Body of pancreas (tissue), 4 donors: Measurements from ENCODE around the gene GRHL3. TPM values are rescaled to one million over a fixed set of nuclear protein-coding genes. Genes with fewer than 3 reads are reported as not detected.

Source experiments
- ATAC-seq: fragments of 150-250 bp; one replicate; pipeline ENCODE4 v1.9.1; 2016
- DNase-seq, 4 donors: peaks; one replicate each; pipeline ENCODE4 v3.0.0-alpha.2; 2019
- H3K27ac ChIP-seq, 4 donors: fragments of 200-600 bp; sonication (generic); 1 replicate in 3 of 4; 2 replicates in 1 of 4; pipeline versions ENCODE4 v1.5.1 to v1.6.1; 2016 to 2019; ENCODE audit warnings: mild to moderate bottlenecking in 1 of 4, mixed read lengths in 1 of 4, moderate library complexity in 1 of 4
- H3K27me3 ChIP-seq, 2 donors: fragments of 200-600 bp; sonication (generic); one replicate each; pipeline ENCODE4 v1.6.0; 2016; ENCODE audit warnings: mild to moderate bottlenecking in 1 of 2
- H3K36me3 ChIP-seq, 2 donors: fragments of 200-600 bp; sonication (generic); replicated peaks in 1 of 2; 2 replicates each; pipeline ENCODE4 v1.5.1; 2016; ENCODE audit warnings: low read depth in 2 of 2; ENCODE audit not compliant: insufficient read depth in 1 of 2
- H3K4me1 ChIP-seq: fragments of 200-600 bp; sonication (generic); one replicate; pipeline ENCODE4 v1.6.0; 2016
- H3K4me3 ChIP-seq, 2 donors: fragments of 200-600 bp; sonication (generic); 1 replicate in 1 of 2; 2 replicates in 1 of 2; pipeline ENCODE4 v1.5.1; 2016 to 2019
- H3K9me3 ChIP-seq, 3 donors: fragments of 200-600 bp; sonication (generic); 1 replicate in 2 of 3; 2 replicates in 1 of 3; pipeline ENCODE4 v1.5.1; 2016
- CTCF ChIP-seq, 7 experiments: fragments of 450-650 bp in 4 of 7; fragments of 200-600 bp in 3 of 7; sonication (generic) in 3 of 7; IDR thresholded peaks; one replicate each; pipeline ENCODE4 v1.5.1; 2016 to 2019; ENCODE audit warnings: antibody characterized with exemption in 7 of 7
- POLR2A ChIP-seq, 3 donors: fragments of 450-650 bp; IDR thresholded peaks; one replicate each; pipeline ENCODE4 v1.6.1; 2016; ENCODE audit warnings: antibody characterized with exemption in 3 of 3, mild to moderate bottlenecking in 2 of 3
- WGBS, 2 donors: methylation state at CpG; one replicate each; pipeline ENCODE4 v1.1.5; 2017; 5-methylcytosine and 5-hydroxymethylcytosine counted together
- intact Hi-C: fragments of 100-400 bp; cut with DNase I; formaldehyde crosslinking; loops from one replicate; pipeline ENCODE4 v1.15.1; 2023
- total RNA-seq, 2 donors: library from RNA; depleted of rRNA; stranded (reverse); fragments of >200 nt; gene quantifications; one replicate each; pipeline ENCODE4 v1.1.0, GENCODE V29; 2016

The GRHL3 gene
- total RNA-seq, 2 donors from 2014 or later, result not detected

GRCh38 chr1:24349891-24350290 is 30.7 kb downstream of the GRHL3 start:
- H3K27ac ChIP-seq, result no peak overlapping the region
- intact Hi-C loops, result no loop called here
- ATAC-seq (no peak), DNase-seq (no peak)
- H3K4me3 ChIP-seq, result no peak overlapping the region
- 85 to 86% methylated on average over 2 of the region's 2 CpGs for WGBS, 2 donors
- no peaks in the 10 kb centered on the region for H3K4me1 ChIP-seq
- no peaks in the 10 kb centered on the region for H3K27me3 ChIP-seq
- no peaks in the 10 kb centered on the region for H3K36me3 ChIP-seq
- TF ChIP-seq POLR2A (IDR thresholded peaks at IDR 0.05), result no peak
- no peak for TF ChIP-seq CTCF (IDR thresholded peaks at IDR 0.05)
- no peaks in the 10 kb centered on the region for H3K9me3 ChIP-seq

- intact Hi-C loops, result no loop called here
- no peaks in the 10 kb centered on the region for H3K4me1 ChIP-seq
- H3K27ac ChIP-seq, result no peak overlapping the region
- TF ChIP-seq CTCF (IDR thresholded peaks at IDR 0.05) (no peak), POLR2A (IDR thresholded peaks at IDR 0.05) (no peak)
- ATAC-seq (no peak), DNase-seq (no peak)
- WGBS, 2 donors, result 75 to 90% methylated on average over 4 of the region's 4 CpGs
- H3K27me3 ChIP-seq, result no peaks in the 10 kb centered on the region
- H3K4me3 ChIP-seq, result no peak overlapping the region
- H3K9me3 ChIP-seq, result no peaks in the 10 kb centered on the region
- H3K36me3 ChIP-seq, result no peaks in the 10 kb centered on the region
Observed at GRCh38 chr1:24351247-24351646, 32.1 kb downstream of the GRHL3 start.

- intact Hi-C loops, result no loop called here
- H3K27ac ChIP-seq, result no peak overlapping the region
- no peaks in the 10 kb centered on the region for H3K27me3 ChIP-seq
- H3K4me3 ChIP-seq, result no peak overlapping the region
- no peaks in the 10 kb centered on the region for H3K36me3 ChIP-seq
- WGBS, 2 donors, result 58 to 64% methylated on average over 6 to 7 of the region's 7 CpGs
- no peak for DNase-seq
- no peak for ATAC-seq
- no peaks in the 10 kb centered on the region for H3K4me1 ChIP-seq
- no peak for TF ChIP-seq CTCF (IDR thresholded peaks at IDR 0.05)
- TF ChIP-seq POLR2A (IDR thresholded peaks at IDR 0.05), result no peak
- no peaks in the 10 kb centered on the region for H3K9me3 ChIP-seq
Observed at GRCh38 chr1:24351918-24352627, 32.9 kb downstream of the GRHL3 start.

GRCh38 chr1:24353292-24353891 is 34.2 kb downstream of the GRHL3 start:
- Histone ChIP-seq H3K4me1 (no peaks in the 10 kb centered on the region), H3K4me3 (no peak overlapping the region), H3K27ac (no peak overlapping the region), H3K27me3 (no peaks in the 10 kb centered on the region), H3K9me3 (no peaks in the 10 kb centered on the region), H3K36me3 (no peaks in the 10 kb centered on the region)
- intact Hi-C loops, result no loop called here
- WGBS, 2 donors, result 89 to 94% methylated on average over 4 of the region's 4 CpGs
- no peak for DNase-seq
- no peak for ATAC-seq
- TF ChIP-seq POLR2A (IDR thresholded peaks at IDR 0.05) (no peak), CTCF (IDR thresholded peaks at IDR 0.05) (no peak)

GRCh38 chr1:24355466-24355865 is 36.3 kb downstream of the GRHL3 start:
- ATAC-seq (no peak), DNase-seq (no peak)
- Histone ChIP-seq H3K9me3 (no peaks in the 10 kb centered on the region), H3K27ac (no peak overlapping the region), H3K27me3 (no peaks in the 10 kb centered on the region), H3K4me1 (no peaks in the 10 kb centered on the region), H3K36me3 (no peaks in the 10 kb centered on the region), H3K4me3 (no peak overlapping the region)
- intact Hi-C loops, result no loop called here
- TF ChIP-seq CTCF (IDR thresholded peaks at IDR 0.05) (no peak), POLR2A (IDR thresholded peaks at IDR 0.05) (no peak)
- WGBS, 2 donors, result 62 to 71% methylated on average over 3 of the region's 3 CpGs
